GM18517 (cell line): ENCODE measurements around the gene TSKU.

Experiments used
- ATAC-seq: cut with Tn5 transposase; IDR thresholded peaks from one replicate; pipeline ENCODE4 v1.9.1; 2021; ENCODE audit warnings: mild to moderate bottlenecking, moderate library complexity; ENCODE audit not compliant: unreplicated experiment

Gene TSKU

GRCh38 chr11:76769645-76770586 is 13.2 kb upstream of the TSKU start:
- ATAC-seq, result no peak

GRCh38 chr11:76770642-76771445 is 12.3 kb upstream of the TSKU start:
- no peak for ATAC-seq

- no peak for ATAC-seq
These were observed 11.6 kb upstream of the TSKU start for GRCh38 chr11:76771446-76772099.

GRCh38 chr11:76772100-76772782 is 10.9 kb upstream of the TSKU start:
- no peak for ATAC-seq

GRCh38 chr11:76772783-76773106 is 10.4 kb upstream of the TSKU start:
- no peak for ATAC-seq

- no peak for ATAC-seq
These were observed 9.2 kb upstream of the TSKU start for GRCh38 chr11:76773921-76774361.

- ATAC-seq, result no peak
These were observed 6.7 kb upstream of the TSKU start for GRCh38 chr11:76776472-76776871.

GRCh38 chr11:76777305-76777704 is 5.9 kb upstream of the TSKU start:
- no peak for ATAC-seq

- no peak for ATAC-seq
These were observed 5.3 kb upstream of the TSKU start for GRCh38 chr11:76777876-76778275.

- no peak for ATAC-seq
These were observed 4.3 kb upstream of the TSKU start for GRCh38 chr11:76778874-76779273.

GRCh38 chr11:76781046-76781801 is 1.9 kb upstream of the TSKU start:
- no peak for ATAC-seq

- no peak for ATAC-seq
These were observed 1.2 kb upstream of the TSKU start for GRCh38 chr11:76781807-76782530.

- no peak for ATAC-seq
These were observed 444 bp upstream of the TSKU start for GRCh38 chr11:76782531-76783293.

- no peak for ATAC-seq
These were observed 999 bp downstream of the TSKU start for GRCh38 chr11:76783896-76784813.

- no peak for ATAC-seq
These were observed 2.4 kb downstream of the TSKU start for GRCh38 chr11:76785513-76785912.

- ATAC-seq, result no peak
These were observed 2.9 kb downstream of the TSKU start for GRCh38 chr11:76786016-76786415.

GRCh38 chr11:76786441-76787014 is 3.4 kb downstream of the TSKU start:
- no peak for ATAC-seq
